ENCODE measurements around the gene EIF6.

GRCh38 chr20:35307666-35308653, 23.4 kb upstream of the EIF6 start:
- TF ChIP-seq POLR2A (IDR thresholded peaks at IDR 0.05; ENCODE audit: control extremely low read depth in 1 of 2, low read depth in 2 of 2, low read length in 2 of 2) (no peak), NRF1 (IDR thresholded peaks at IDR 0.05; ENCODE audit: low read depth, low read length) (no peak), CTCF (IDR thresholded peaks at IDR 0.05; ENCODE audit: control extremely low read depth in 1 of 3, insufficient read depth in 1 of 3, low read depth in 1 of 3, low read length in 3 of 3) (no peak), POLR2AphosphoS5 (IDR thresholded peaks at IDR 0.05; ENCODE audit: low read depth, low read length) (no peak), CREB1 (IDR thresholded peaks at IDR 0.05) (no peak), EZH2 (IDR thresholded peaks at IDR 0.05; ENCODE audit: low read depth, low read length, severe bottlenecking) (no peak), CEBPB (IDR thresholded peaks at IDR 0.05; ENCODE audit: low read depth, low read length) (no peak), SRF (IDR thresholded peaks at IDR 0.05; ENCODE audit: low read depth, low read length) (no peak)

Measured in H1 (cell line).